GM12872 (cell line): ENCODE results near the gene ADAMTS8.

Experiments used
- TF ChIP-seq, protein P1 (sequence below): IDR thresholded peaks from 3 replicates; pipeline ENCODE4 v1.5.1; 2011; ENCODE audit warnings: low read depth, mild to moderate bottlenecking, low read length, moderate library complexity; ENCODE audit not compliant: insufficient read depth

The ADAMTS8 gene

DNA sequence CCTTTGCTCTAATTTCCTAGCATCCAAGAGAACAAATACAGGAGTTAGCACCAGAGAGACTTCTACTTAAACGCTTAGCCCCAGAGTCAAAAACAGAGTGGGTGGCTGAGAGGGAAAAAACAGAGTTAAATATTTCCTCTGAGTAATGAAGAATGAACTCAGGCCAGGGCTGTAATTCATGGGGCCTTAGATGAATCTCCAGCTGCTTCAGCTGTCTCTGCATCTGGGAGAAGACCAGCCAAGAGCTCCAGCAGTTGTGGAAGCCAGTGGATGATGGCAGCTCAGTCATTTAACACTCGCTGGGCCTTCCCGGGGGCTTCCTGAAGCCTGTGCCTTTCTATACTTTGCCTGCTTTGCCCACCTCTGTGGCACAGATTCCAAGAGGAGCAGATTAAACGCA lies 14.3 kb upstream of the ADAMTS8 start:
- TF ChIP-seq, protein P1, sequence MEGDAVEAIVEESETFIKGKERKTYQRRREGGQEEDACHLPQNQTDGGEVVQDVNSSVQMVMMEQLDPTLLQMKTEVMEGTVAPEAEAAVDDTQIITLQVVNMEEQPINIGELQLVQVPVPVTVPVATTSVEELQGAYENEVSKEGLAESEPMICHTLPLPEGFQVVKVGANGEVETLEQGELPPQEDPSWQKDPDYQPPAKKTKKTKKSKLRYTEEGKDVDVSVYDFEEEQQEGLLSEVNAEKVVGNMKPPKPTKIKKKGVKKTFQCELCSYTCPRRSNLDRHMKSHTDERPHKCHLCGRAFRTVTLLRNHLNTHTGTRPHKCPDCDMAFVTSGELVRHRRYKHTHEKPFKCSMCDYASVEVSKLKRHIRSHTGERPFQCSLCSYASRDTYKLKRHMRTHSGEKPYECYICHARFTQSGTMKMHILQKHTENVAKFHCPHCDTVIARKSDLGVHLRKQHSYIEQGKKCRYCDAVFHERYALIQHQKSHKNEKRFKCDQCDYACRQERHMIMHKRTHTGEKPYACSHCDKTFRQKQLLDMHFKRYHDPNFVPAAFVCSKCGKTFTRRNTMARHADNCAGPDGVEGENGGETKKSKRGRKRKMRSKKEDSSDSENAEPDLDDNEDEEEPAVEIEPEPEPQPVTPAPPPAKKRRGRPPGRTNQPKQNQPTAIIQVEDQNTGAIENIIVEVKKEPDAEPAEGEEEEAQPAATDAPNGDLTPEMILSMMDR = no peak

DNA sequence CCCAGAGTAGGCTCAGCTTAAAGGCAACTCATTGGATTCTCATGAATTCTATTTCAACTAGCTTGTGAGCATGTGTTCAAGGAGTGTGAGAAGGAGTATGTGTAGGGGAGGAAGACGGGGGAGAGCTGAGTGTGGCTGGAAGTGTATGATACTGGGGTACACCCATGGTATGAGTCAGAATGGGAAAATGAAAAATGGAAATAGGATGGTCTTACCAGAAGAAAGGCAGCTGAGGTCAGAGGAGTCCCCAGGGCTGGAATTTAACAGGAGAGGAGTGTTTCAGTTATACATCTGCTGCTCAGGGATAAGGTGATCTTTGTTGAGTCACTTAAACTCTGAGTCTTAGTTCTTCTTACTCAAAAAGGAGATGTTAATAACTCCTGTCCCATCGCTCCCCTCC lies 13.3 kb upstream of the ADAMTS8 start:
- TF ChIP-seq, protein P1 = no peak

DNA sequence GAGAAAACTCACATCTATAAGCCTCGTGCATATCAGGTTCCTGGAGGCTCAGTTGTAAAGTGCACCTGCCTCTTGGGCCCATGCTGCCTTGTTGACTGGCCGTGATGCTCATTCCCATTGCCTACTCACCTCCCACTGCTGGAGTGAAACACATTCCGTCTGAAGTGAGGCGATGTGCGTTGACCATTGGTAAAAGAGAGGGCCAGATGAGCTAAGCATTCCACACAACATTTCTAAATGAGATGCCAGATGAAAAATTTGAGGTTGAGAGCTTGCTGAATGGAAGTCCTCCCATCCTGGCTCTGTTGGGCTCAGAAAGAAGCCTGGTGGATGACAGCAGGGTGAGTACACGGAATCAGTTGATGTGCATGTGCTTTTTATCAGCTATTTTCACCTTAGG lies 11.5 kb upstream of the ADAMTS8 start:
- TF ChIP-seq, protein P1 = no peak

DNA sequence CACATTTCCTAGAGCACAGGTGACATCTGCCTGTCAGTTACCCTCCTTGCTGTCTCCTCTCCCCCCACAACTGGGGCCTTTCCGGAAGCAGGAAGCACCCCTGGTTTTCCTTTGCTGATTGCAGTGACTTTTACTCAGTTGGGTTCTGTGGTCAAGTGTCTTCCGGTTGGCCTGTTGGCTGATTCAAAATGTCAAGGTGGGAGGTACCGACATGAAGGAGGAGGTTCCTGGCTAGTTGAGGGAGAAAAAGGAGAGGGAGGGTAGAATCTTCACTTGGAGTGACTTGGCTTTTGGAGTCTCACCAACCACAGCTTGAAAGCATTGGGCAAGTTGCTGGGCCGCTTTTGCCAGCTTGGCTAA lies 10.7 kb upstream of the ADAMTS8 start:
- TF ChIP-seq, protein P1 = no peak

DNA sequence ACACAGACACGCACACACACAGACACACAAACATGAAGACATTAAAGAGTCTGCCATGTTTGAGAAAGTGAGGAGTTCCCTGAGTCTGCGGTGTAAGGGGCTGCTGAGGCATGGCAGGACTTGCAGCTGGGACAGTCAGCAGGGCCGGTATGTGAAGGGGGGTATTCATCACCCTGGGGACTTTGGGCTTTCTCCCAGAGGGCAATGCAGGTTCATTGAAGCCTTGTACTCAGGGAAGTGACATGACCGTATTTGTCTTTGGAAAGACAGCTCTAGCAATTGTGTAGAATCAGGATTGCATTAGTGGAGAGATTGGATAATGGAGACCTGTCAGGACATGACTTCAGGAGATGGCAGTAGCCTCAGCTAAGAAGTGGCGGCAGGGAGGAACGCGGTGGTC lies 9.4 kb upstream of the ADAMTS8 start:
- TF ChIP-seq, protein P1 = no peak

DNA sequence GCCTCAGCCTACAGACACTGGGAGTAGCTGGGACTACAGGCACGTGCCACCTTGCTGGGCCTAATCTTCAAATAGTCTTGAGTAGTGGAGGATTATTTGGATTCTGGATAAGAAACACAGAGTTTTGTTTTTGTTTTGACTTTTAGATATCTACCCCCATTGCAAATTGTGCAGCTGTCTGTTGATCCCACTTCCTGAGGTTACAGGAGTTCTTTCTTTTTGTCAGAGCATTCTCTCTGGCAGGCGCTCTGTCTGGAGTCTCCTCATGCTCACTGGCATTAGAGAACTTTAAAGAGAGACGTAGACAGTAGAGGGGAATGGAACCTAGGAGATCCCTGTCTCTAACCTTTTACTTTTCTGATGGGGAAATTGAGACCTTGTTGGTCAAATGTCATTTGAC lies 7.8 kb upstream of the ADAMTS8 start:
- TF ChIP-seq, protein P1 = no peak

DNA sequence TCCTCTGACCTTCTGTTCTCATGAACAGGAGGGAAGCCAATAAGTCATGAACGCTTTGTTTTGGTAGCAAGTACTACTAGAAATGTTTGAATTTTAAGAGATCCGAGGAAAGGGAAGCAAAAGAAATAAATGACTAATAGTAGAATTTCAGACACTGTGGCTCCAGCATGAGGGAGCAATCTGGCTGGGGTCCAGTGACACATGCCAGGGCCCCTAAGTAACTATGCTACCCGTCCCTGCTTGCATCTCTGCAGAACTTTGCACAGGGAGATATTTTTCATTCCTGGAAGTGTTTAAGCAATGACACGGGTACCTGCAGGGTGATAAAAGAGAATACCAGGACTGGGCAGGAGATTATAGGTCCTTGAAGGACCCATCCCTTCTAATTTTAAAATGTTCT lies 7.3 kb upstream of the ADAMTS8 start:
- TF ChIP-seq, protein P1 = no peak
